Endothelial cell of umbilical vein (primary cell): ENCODE measurements around the gene ALX3.

Experiments
- CTCF ChIP-seq, 2 donors: IDR thresholded peaks; 1 replicate in 1 of 2; 2 replicates in 1 of 2; pipeline ENCODE4 v1.5.1; 2011; ENCODE audit warnings: low read length in 2 of 2, mild to moderate bottlenecking in 2 of 2, moderate library complexity in 2 of 2, control low read depth in 1 of 2, inconsistent platforms in 1 of 2, low read depth in 1 of 2; ENCODE audit not compliant: insufficient read depth in 1 of 2; ENCODE audit errors: extremely low read depth in 1 of 2
- EZH2 ChIP-seq: IDR thresholded peaks from 2 replicates; pipeline ENCODE4 v1.6.1; 2012; ENCODE audit warnings: borderline replicate concordance, low read depth, mild to moderate bottlenecking, moderate library complexity, low read length, inconsistent platforms; ENCODE audit not compliant: severe bottlenecking
- FOS ChIP-seq: IDR thresholded peaks from 2 replicates; pipeline ENCODE4 v1.6.1; 2011; ENCODE audit warnings: mild to moderate bottlenecking, low read length, moderate library complexity, borderline replicate concordance; ENCODE audit not compliant: insufficient read depth
- JUN ChIP-seq: IDR thresholded peaks from 2 replicates; pipeline ENCODE4 v1.6.1; 2011; ENCODE audit warnings: borderline replicate concordance, low read depth; ENCODE audit not compliant: insufficient read length, insufficient read depth
- MAX ChIP-seq: IDR thresholded peaks from 2 replicates; pipeline ENCODE4 v1.6.1; 2011; ENCODE audit not compliant: insufficient read depth, insufficient read length
- MYC ChIP-seq: IDR thresholded peaks from one replicate; pipeline ENCODE4 v1.6.1; 2011; ENCODE audit warnings: mild to moderate bottlenecking, low read depth, low read length
- POLR2A ChIP-seq: IDR thresholded peaks from 2 replicates; pipeline ENCODE4 v1.6.1; 2012; ENCODE audit warnings: low read depth, mild to moderate bottlenecking, control low read depth, low read length
- POLR2AphosphoS5 ChIP-seq: IDR thresholded peaks from 2 replicates; pipeline ENCODE4 v1.6.1; 2012; ENCODE audit warnings: low read depth, mild to moderate bottlenecking, control low read depth, low read length, moderate library complexity; ENCODE audit not compliant: insufficient read depth

- no peak for TF ChIP-seq CTCF (IDR thresholded peaks at IDR 0.05; ENCODE audit: extremely low read depth in 1 of 2, insufficient read depth in 1 of 2, low read depth in 1 of 2, low read length in 2 of 2)
- TF ChIP-seq POLR2A: no peak
- TF ChIP-seq MYC: no peak
- no peak for TF ChIP-seq MAX
- TF ChIP-seq EZH2: no peak
- no peak for TF ChIP-seq JUN
- TF ChIP-seq POLR2AphosphoS5: no peak
- TF ChIP-seq FOS: no peak
Measured at GRCh38 chr1:110043016-110043415, 27.5 kb downstream of the ALX3 start.
